GM12878 (cell line): Measurements from ENCODE around the gene SCNN1G.

Experiments used
- EZH2 ChIP-seq: IDR thresholded peaks from 2 replicates; pipeline ENCODE4 v1.6.1; 2012; ENCODE audit warnings: low read depth, mild to moderate bottlenecking, control low read depth, inconsistent platforms, low read length, borderline replicate concordance; ENCODE audit not compliant: control insufficient read depth
- HDAC6 ChIP-seq: fragments of 200-600 bp; sonication (generic); IDR thresholded peaks from one replicate; pipeline ENCODE4 v1.8.0; 2017; ENCODE audit warnings: antibody characterized with exemption; ENCODE audit not compliant: unreplicated experiment
- NR2C2 ChIP-seq: IDR thresholded peaks from 2 replicates; pipeline ENCODE4 v1.6.1; 2011; ENCODE audit warnings: borderline replicate concordance, low read depth; ENCODE audit not compliant: control insufficient read depth, insufficient read length
- SIX5 ChIP-seq: IDR thresholded peaks from 2 replicates; pipeline ENCODE4 v1.6.1; 2011; ENCODE audit warnings: mild to moderate bottlenecking, low read depth, low read length, moderate library complexity; ENCODE audit not compliant: severe bottlenecking
- TF ChIP-seq, protein P1 (sequence below), 3 experiments: IDR thresholded peaks in 2 of 3; conservative IDR thresholded peaks in 1 of 3; 2 replicates each; pipeline ENCODE4 v1.5.1; 2011; ENCODE audit warnings: low read depth in 3 of 3, low read length in 3 of 3, mild to moderate bottlenecking in 3 of 3, control low read depth in 2 of 3, moderate library complexity in 2 of 3, inconsistent platforms in 1 of 3, mixed read lengths in 1 of 3; ENCODE audit not compliant: control insufficient read depth in 2 of 3, insufficient read depth in 1 of 3; ENCODE audit errors: extremely low read depth in 1 of 3

DNA sequence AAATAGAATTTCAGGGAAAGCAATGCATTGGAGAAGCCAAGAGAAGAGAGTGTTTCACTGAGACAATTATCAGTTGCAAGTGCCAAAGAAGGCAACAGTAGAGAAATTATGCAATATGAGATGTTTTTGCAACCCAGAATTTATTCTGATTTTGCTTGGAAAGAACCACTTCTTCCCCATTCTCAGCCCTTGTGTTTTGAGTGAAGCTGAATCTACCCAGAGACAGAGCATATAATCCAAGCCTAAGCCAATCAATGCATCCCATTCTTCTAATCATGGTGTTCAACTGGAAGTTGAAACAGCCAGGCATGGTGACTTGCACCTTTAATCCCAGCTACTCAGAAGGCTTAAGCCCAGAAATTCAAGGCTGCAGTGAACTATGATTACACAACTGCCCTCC is 6.9 kb upstream of the SCNN1G start:
- TF ChIP-seq, protein P1, sequence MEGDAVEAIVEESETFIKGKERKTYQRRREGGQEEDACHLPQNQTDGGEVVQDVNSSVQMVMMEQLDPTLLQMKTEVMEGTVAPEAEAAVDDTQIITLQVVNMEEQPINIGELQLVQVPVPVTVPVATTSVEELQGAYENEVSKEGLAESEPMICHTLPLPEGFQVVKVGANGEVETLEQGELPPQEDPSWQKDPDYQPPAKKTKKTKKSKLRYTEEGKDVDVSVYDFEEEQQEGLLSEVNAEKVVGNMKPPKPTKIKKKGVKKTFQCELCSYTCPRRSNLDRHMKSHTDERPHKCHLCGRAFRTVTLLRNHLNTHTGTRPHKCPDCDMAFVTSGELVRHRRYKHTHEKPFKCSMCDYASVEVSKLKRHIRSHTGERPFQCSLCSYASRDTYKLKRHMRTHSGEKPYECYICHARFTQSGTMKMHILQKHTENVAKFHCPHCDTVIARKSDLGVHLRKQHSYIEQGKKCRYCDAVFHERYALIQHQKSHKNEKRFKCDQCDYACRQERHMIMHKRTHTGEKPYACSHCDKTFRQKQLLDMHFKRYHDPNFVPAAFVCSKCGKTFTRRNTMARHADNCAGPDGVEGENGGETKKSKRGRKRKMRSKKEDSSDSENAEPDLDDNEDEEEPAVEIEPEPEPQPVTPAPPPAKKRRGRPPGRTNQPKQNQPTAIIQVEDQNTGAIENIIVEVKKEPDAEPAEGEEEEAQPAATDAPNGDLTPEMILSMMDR (IDR thresholded peaks at IDR 0.05 in 2 of 3, conservative IDR thresholded peaks at IDR 0.05 in 1 of 3; ENCODE audit: control insufficient read depth in 2 of 3, extremely low read depth in 1 of 3, insufficient read depth in 1 of 3, low read depth in 3 of 3, low read length in 3 of 3), result no peak
- TF ChIP-seq SIX5, result no peak
- no peak for TF ChIP-seq HDAC6
- no peak for TF ChIP-seq NR2C2
- TF ChIP-seq EZH2, result no peak
